Body of pancreas (tissue), 4 donors: ENCODE data around the gene BMERB1.

Experiments
- POLR2A ChIP-seq, 3 donors: fragments of 450-650 bp; IDR thresholded peaks; one replicate each; pipeline ENCODE4 v1.6.1; 2016; ENCODE audit warnings: antibody characterized with exemption in 3 of 3, mild to moderate bottlenecking in 2 of 3
- TF ChIP-seq, protein P1 (sequence below), 7 experiments: fragments of 450-650 bp in 4 of 7; fragments of 200-600 bp in 3 of 7; sonication (generic) in 3 of 7; IDR thresholded peaks; one replicate each; pipeline ENCODE4 v1.5.1; 2016 to 2019; ENCODE audit warnings: antibody characterized with exemption in 7 of 7

DNA sequence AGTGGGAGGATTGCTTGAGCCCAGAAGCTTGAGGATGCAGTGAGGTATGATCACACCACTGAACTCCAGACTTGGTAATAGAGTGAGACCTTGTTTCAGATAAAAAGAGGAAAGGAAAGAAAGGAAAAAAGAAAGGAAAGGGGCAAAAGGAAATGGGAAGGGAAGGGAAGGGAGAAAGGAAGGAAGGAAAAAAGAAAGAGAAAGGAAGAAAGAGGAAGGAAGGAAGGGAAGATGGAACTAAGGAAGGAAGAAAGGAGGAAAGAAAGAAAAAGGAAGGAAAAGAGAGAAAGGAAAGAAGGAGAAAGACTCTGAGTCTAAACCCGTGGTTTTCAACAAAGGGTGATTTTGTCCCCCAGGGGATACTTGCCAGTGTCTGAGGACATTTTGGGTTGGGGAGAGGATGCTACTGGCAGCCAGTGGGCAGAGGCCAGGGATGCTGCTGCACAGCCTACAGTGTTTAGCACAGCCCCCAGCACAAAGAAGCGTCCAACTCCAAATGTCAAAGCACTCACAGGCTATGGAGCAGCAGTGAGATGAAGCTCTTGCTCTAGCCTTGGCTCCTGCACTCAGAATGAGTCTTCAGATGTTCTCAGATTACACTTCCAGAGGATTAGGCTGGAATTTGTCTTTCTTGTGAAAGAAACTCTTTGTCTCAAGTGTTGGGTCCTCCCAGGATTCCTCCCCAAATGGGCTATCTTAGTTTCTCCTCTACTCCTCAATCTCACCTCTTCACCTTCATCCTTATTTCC is 64.2 kb downstream of the BMERB1 start:
- TF ChIP-seq, protein P1, sequence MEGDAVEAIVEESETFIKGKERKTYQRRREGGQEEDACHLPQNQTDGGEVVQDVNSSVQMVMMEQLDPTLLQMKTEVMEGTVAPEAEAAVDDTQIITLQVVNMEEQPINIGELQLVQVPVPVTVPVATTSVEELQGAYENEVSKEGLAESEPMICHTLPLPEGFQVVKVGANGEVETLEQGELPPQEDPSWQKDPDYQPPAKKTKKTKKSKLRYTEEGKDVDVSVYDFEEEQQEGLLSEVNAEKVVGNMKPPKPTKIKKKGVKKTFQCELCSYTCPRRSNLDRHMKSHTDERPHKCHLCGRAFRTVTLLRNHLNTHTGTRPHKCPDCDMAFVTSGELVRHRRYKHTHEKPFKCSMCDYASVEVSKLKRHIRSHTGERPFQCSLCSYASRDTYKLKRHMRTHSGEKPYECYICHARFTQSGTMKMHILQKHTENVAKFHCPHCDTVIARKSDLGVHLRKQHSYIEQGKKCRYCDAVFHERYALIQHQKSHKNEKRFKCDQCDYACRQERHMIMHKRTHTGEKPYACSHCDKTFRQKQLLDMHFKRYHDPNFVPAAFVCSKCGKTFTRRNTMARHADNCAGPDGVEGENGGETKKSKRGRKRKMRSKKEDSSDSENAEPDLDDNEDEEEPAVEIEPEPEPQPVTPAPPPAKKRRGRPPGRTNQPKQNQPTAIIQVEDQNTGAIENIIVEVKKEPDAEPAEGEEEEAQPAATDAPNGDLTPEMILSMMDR (IDR thresholded peaks at IDR 0.05), result no peak
- no peak for TF ChIP-seq POLR2A (IDR thresholded peaks at IDR 0.05)
